Vagina (tissue), 2 donors: ENCODE results near the gene MRPL51.

Experiments used
- CTCF ChIP-seq, 3 experiments: fragments of 450-650 bp in 2 of 3; fragments of 200-600 bp in 1 of 3; sonication (generic) in 1 of 3; IDR thresholded peaks; one replicate each; pipeline ENCODE4 v1.5.1; 2017 to 2019; ENCODE audit warnings: antibody characterized with exemption in 3 of 3, mild to moderate bottlenecking in 2 of 3, moderate library complexity in 2 of 3
- POLR2A ChIP-seq, 2 donors: fragments of 450-650 bp; IDR thresholded peaks; one replicate each; pipeline ENCODE4 v1.6.1; 2017; ENCODE audit warnings: antibody characterized with exemption in 2 of 2, mild to moderate bottlenecking in 2 of 2, moderate library complexity in 2 of 2
- POLR2AphosphoS5 ChIP-seq, 2 donors: sonication (generic); formaldehyde crosslinking; IDR thresholded peaks; one replicate each; pipeline ENCODE4 v1.9.0; 2017; ENCODE audit warnings: antibody characterized with exemption in 2 of 2, mild to moderate bottlenecking in 2 of 2, low read depth in 1 of 2; ENCODE audit not compliant: insufficient read depth in 1 of 2

GRCh38 chr12:6466184-6466573 is 26.9 kb downstream of the MRPL51 start:
- TF ChIP-seq POLR2A (IDR thresholded peaks at IDR 0.05) = no peak
- TF ChIP-seq CTCF (IDR thresholded peaks at IDR 0.05) = no peak
- no peak for TF ChIP-seq POLR2AphosphoS5 (IDR thresholded peaks at IDR 0.05; ENCODE audit: insufficient read depth in 1 of 2, low read depth in 1 of 2)
